Naive B cell (primary cell): ENCODE results near the gene IL2RA. TPM values are rescaled to one million over a fixed set of nuclear protein-coding genes. Genes with fewer than 3 reads are reported as not detected.
"Not testable (repeated sequence)": the region's sequence is repeated elsewhere in the genome, so short reads cannot be mapped to it uniquely, and the experiment has no call there.

Source experiments
- ATAC-seq, 2 donors: fragments of 150-1000 bp; cut with Tn5 transposase; 2 replicates each; pipeline ENCODE4 v1.10.0; 2021; ENCODE audit warnings: low read depth in 2 of 2, mild to moderate bottlenecking in 2 of 2, moderate library complexity in 2 of 2
- DNase-seq: peaks from one replicate; pipeline ENCODE4 v3.0.0; 2022
- H3K27ac Mint-ChIP-seq, 6 donors: one replicate each; pipeline ENCODE4 v1.8.0; 2020 to 2022; ENCODE audit warnings: mild to moderate bottlenecking in 6 of 6, mixed read lengths in 6 of 6, moderate library complexity in 5 of 6, inconsistent platforms in 2 of 6
- H3K27me3 Mint-ChIP-seq, 3 donors: one replicate each; pipeline ENCODE4 v1.8.0; 2021 to 2022; ENCODE audit warnings: mixed read lengths in 3 of 3, mild to moderate bottlenecking in 1 of 3
- H3K36me3 Mint-ChIP-seq, 2 donors: one replicate each; pipeline ENCODE4 v1.8.0; 2020 to 2022; ENCODE audit warnings: mixed read lengths in 2 of 2, inconsistent platforms in 1 of 2, mild to moderate bottlenecking in 1 of 2
- H3K4me1 Mint-ChIP-seq, 3 donors: one replicate each; pipeline ENCODE4 v1.8.0; 2020 to 2022; ENCODE audit warnings: mixed read lengths in 3 of 3, inconsistent platforms in 1 of 3, mild to moderate bottlenecking in 1 of 3, moderate library complexity in 1 of 3
- H3K4me3 Mint-ChIP-seq, 8 donors: one replicate each; pipeline ENCODE4 v1.8.0; 2020 to 2022; ENCODE audit warnings: mild to moderate bottlenecking in 8 of 8, mixed read lengths in 8 of 8, moderate library complexity in 8 of 8, inconsistent platforms in 2 of 8
- H3K9me3 Mint-ChIP-seq, 7 donors: one replicate each; pipeline ENCODE4 v1.8.0; 2020 to 2022; ENCODE audit warnings: mixed read lengths in 7 of 7, mild to moderate bottlenecking in 5 of 7, inconsistent platforms in 2 of 7, moderate library complexity in 1 of 7
- polyA plus RNA-seq, 6 donors: library from polyadenylated mRNA; unstranded; fragments of 300-500 nt; fragmentation: Illumina TruSeq; gene quantifications; one replicate each; pipeline ENCODE4 v1.2.3, GENCODE V29; 2021; ENCODE audit warnings: low read depth in 6 of 6

Gene IL2RA
- polyA plus RNA-seq, 6 donors from 2014 or later = 1.8 to 9.2 (median 4.7) TPM

- H3K27me3 Mint-ChIP-seq = no peaks in the 10 kb centered on the region
- DNase-seq = no peak
- no peaks in the 10 kb centered on the region for H3K9me3 Mint-ChIP-seq
- ATAC-seq = no peak
- peaks cover 13 to 18% (median 13%) of the 10 kb centered on the region in 3 donors for H3K4me1 Mint-ChIP-seq
- H3K27ac Mint-ChIP-seq = peak overlapping the region in 1 of 6 donors; percentile 26
- H3K4me3 Mint-ChIP-seq = no peak overlapping the region
- H3K36me3 Mint-ChIP-seq = no peaks in the 10 kb centered on the region
Measured at GRCh38 chr10:5970066-5970465, 92.1 kb downstream of the IL2RA start.

DNA sequence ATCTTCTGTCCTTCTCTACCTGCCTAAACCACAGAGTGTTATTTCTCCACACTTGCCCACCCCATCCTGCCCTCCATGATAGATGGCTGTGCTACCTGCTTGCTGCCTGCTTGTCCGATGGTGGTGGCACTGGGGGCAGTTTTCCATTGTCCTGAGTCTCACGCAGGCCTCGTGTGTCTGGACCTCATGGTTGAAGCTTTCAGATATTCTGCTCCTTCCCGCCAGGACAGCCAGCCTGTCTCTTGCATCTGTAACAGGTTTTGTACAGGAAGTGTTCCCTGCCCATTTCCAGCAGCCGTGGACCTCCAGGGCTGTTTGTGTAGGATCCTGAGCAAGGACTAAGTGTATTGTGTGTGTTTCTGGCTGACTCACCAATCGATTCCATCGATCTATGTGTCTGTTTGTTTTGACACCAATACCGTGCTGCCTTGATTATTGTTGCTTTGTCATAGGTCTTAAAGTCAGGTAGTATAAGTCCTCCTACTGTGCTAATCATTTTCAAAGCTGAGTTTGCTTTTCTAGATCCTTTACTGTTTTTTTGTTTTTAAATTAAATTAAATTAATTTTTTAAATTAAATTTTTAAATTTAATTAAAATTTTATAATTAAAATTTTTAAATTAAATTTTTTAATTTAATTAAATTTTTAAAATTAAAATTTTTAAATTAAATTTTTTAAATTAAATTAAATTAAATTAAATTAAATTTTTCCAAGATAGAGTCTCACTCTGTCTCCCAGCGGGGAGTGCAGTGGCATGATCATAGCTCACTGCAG is 93.3 kb downstream of the IL2RA start:
- no peak overlapping the region for H3K27ac Mint-ChIP-seq

GRCh38 chr10:5968037-5968680 is 94.0 kb downstream of the IL2RA start:
- H3K27ac Mint-ChIP-seq = peak overlapping the region in 1 of 6 donors; percentile 56
- no peaks in the 10 kb centered on the region for H3K36me3 Mint-ChIP-seq
- H3K4me1 Mint-ChIP-seq = peaks cover 3 to 11% (median 10%) of the 10 kb centered on the region in 3 donors
- ATAC-seq = no peak
- H3K4me3 Mint-ChIP-seq = no peak overlapping the region
- H3K27me3 Mint-ChIP-seq = no peaks in the 10 kb centered on the region
- no peaks in the 10 kb centered on the region for H3K9me3 Mint-ChIP-seq
- no peak for DNase-seq

More for the DNA sequence above, 93.3 kb downstream of the IL2RA start:
- H3K4me3 Mint-ChIP-seq = peak overlapping the region in 1 of 8 donors; percentile 39
- peaks cover 7 to 11% (median 11%) of the 10 kb centered on the region in 3 donors for H3K4me1 Mint-ChIP-seq
- DNase-seq = no peak
- no peaks in the 10 kb centered on the region for H3K36me3 Mint-ChIP-seq
- no peaks in the 10 kb centered on the region for H3K9me3 Mint-ChIP-seq
- no peak for ATAC-seq
- H3K27me3 Mint-ChIP-seq = no peaks in the 10 kb centered on the region

DNA sequence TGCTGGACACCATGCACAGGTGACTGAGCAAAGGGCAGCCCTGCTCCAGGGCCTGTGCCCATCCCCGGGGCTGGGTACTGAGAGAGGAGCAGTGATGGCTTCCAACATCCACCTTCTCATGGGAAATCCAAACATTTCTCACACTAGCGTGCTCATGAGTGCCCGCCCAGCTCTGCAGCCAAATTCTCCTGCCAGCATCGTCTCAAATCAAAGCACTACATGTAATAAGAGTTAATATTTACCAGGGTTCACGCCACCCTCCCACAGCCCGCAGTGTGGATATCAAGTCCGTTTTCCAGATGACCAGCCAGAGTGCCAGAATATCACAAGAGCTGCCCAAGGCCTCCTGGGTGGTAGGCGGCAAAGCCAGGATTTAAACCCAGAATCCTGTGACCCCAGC is 96.9 kb downstream of the IL2RA start:
- Mint-ChIP-seq H3K36me3 (no peaks in the 10 kb centered on the region), H3K4me3 (no peak overlapping the region)
- no peak for ATAC-seq

GRCh38 chr10:5964736-5965135 is 97.4 kb downstream of the IL2RA start:
- no peaks in the 10 kb centered on the region for H3K4me1 Mint-ChIP-seq
- H3K27me3 Mint-ChIP-seq = no peaks in the 10 kb centered on the region
- no peaks in the 10 kb centered on the region for H3K9me3 Mint-ChIP-seq
- DNase-seq (no peak), ATAC-seq (no peak)
- no peaks in the 10 kb centered on the region for H3K36me3 Mint-ChIP-seq
- no peak overlapping the region for H3K4me3 Mint-ChIP-seq
- no peak overlapping the region for H3K27ac Mint-ChIP-seq

More for the DNA sequence above, 96.9 kb downstream of the IL2RA start:
- Mint-ChIP-seq H3K9me3 (no peaks in the 10 kb centered on the region), H3K27ac (peak overlapping the region in 1 of 6 donors; percentile 27), H3K4me1 (no peaks in the 10 kb centered on the region), H3K27me3 (no peaks in the 10 kb centered on the region)
- no peak for DNase-seq

DNA sequence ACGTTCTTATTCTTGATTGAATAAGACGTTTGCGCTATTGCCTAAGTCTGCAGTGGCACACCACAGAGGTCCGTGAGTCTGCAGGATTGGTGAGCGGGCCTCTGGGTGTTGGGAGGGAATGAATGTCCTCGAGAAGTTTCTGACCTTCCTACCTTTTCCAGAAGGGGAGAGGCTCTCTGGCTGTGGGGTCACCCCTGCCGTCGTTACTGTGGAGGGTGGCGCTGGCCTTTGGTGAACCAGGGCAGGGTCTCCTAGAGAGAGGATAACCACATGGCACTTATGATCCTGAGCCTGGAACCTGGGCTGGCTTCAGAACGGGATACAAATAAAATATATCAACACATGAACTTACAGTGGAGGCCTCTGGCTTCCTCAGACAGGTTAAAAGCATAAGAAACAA is 98.6 kb downstream of the IL2RA start:
- Mint-ChIP-seq H3K27me3 (no peaks in the 10 kb centered on the region), H3K36me3 (no peaks in the 10 kb centered on the region), H3K4me1 (no peaks in the 10 kb centered on the region), H3K4me3 (no peak overlapping the region), H3K27ac (no peak overlapping the region), H3K9me3 (no peaks in the 10 kb centered on the region)
- DNase-seq = no peak
- ATAC-seq = no peak

GRCh38 chr10:5963071-5963470 is 99.1 kb downstream of the IL2RA start:
- Mint-ChIP-seq H3K27ac (no peak overlapping the region), H3K4me1 (no peaks in the 10 kb centered on the region), H3K9me3 (no peaks in the 10 kb centered on the region), H3K36me3 (no peaks in the 10 kb centered on the region), H3K4me3 (no peak overlapping the region), H3K27me3 (no peaks in the 10 kb centered on the region)
- no peak for DNase-seq
- no peak for ATAC-seq

DNA sequence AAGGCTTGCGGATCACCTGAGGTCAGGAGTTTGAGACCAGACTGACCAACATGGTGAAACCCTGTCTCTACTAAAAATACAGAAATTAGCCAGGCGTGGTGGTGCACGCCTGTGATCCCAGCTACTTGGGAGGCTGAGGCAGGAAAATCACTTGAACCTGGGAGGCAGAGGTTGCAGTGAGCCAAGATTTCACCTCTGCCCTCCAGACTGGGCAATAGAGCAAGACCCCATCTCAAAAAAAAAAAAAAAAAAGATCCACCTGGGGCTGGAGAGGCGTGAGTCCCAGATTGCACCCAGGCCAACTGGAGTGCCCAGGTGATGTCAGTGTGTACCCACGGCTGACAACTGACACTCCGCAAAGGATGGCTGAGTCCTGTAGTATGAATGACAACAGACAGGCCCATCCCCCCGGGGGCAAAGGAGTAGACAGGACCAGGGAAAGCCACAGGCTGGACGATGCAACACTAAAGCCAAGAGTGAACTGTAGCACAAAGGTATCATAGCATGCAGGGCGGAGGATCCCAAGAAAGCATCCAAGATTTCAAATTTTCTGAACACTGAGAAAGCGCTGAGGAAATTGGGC is 99.7 kb downstream of the IL2RA start:
- H3K9me3 Mint-ChIP-seq, H3K4me1 Mint-ChIP-seq, H3K36me3 Mint-ChIP-seq, H3K27me3 Mint-ChIP-seq, DNase-seq, ATAC-seq, H3K4me3 Mint-ChIP-seq, H3K27ac Mint-ChIP-seq: not testable (repeated sequence)

- H3K4me1 Mint-ChIP-seq = no peaks in the 10 kb centered on the region
Measured at GRCh38 chr10:5961405-5962100, 100.6 kb downstream of the IL2RA start.

DNA sequence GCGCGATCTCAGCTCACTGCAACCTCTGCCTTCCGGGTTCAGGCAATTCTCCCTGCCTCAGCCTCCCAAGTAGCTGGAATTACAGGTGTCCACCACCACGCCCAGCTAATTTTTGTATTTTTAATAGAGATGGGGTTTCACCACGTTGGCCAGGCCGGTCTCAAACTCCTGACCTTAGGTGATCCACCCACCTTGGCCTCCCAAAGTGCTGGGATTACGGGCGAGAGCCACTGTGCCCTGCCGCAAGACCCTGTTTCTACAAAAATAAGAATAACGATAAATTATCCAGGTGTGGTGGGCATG is 101.2 kb downstream of the IL2RA start:
- not testable (repeated sequence) for ATAC-seq, H3K4me3 Mint-ChIP-seq, DNase-seq, H3K9me3 Mint-ChIP-seq, H3K27me3 Mint-ChIP-seq, H3K36me3 Mint-ChIP-seq, H3K4me1 Mint-ChIP-seq, H3K27ac Mint-ChIP-seq

More at GRCh38 chr10:5961405-5962100, 100.6 kb downstream of the IL2RA start:
- no peak for ATAC-seq
- H3K4me3 Mint-ChIP-seq = no peak overlapping the region
- H3K27ac Mint-ChIP-seq = peak overlapping the region in 1 of 6 donors; percentile 70
- H3K36me3 Mint-ChIP-seq = no peaks in the 10 kb centered on the region
- DNase-seq = no peak
- no peaks in the 10 kb centered on the region for H3K27me3 Mint-ChIP-seq
- H3K9me3 Mint-ChIP-seq = no peaks in the 10 kb centered on the region

Other genes with a start within 250 kb of the IL2RA start
- 100 to 1,000 TPM; 380 to 482 (median 401) TPM for gene GDI2, start 248.9 kb downstream of the IL2RA start, polyA plus RNA-seq
- gene ANKRD16, start 172.5 kb downstream of the IL2RA start, polyA plus RNA-seq = 1 to 10 TPM; 4.0 to 7.5 (median 5.7) TPM
- gene FBH1, start 172.1 kb downstream of the IL2RA start, polyA plus RNA-seq = 100 to 1,000 TPM in 2 of 6 donors, 10 to 100 TPM in 4; 93.4 to 123 (median 95.2) TPM
- gene IL15RA, start 84.8 kb downstream of the IL2RA start, polyA plus RNA-seq = 1 to 10 TPM in 3 of 6 donors, under 1 TPM in 2, not detected in 1; 0.94 to 2.3 (median 1.9) TPM
- 100 to 1,000 TPM in 1 of 6 donors, 10 to 100 TPM in 5; 50.4 to 118 (median 89.6) TPM for gene RBM17, start 26.7 kb upstream of the IL2RA start, polyA plus RNA-seq
- 1 to 10 TPM; 2.4 to 8.8 (median 3.3) TPM for gene PFKFB3, start 140.6 kb upstream of the IL2RA start, polyA plus RNA-seq